HL-60/S4 treated with retinoic acid at 250 ng/mL for 4 days and 3 days (cell line): Measurements from ENCODE around the gene DOC2B.
"Not testable (repeated sequence)": the region's sequence is repeated elsewhere in the genome, so short reads cannot be mapped to it uniquely, and the experiment has no call there.

Experiments
- in situ Hi-C: fragments of 300-500 bp; cut with MboI; formaldehyde crosslinking; loops from 2 replicates; pipeline ENCODE4 v1.7.0; 2022; ENCODE audit warnings: low sequenced_read_pairs

The DOC2B gene

DNA sequence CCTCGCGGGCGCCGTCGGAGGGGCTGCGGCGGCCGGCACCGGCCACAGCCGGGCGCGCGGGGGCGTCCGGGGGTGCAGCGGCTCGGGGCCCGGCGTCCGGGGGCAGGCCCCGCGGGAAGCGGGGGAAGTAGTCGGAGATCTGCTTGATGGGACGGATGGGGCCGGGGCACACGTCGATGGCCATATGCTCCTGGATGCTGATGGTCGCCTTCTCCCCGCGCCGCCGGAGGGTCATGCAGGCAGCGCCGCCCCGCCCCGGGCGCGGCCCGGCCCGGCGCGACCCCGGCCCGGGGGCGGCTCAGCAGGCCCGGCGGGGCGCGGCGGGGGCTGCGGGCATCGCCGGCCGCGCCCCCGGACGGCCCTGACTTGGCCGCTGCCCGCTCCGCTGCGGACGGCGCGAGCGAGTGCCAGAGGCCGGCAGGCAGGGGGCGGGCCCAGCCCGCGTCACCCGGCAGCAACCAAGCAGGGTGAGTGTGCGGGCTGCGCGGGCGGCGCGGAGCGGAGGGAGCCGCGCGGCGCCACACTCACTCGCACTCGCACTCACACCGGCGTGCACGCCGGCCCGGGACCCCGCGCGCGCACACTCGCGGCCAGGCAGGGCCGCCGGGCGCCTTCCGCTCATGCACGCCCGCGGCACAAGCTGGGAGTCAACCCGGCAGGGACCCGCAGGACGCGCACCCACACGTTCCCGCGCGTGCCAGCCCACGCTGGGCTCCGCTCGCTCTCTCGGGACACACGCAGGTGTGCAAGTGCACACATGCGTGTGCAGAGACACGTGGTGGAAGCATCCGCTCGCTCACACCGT lies at the start of gene DOC2B:
Gene DOC2B (minus strand): TSS at position 406 of the 805 bp plus-strand sequence. CDS start 171 bp downstream, at position 235.
- in situ Hi-C loops, result no loop called here

- in situ Hi-C loops, result no loop called here
These were observed 48.9 kb upstream of the DOC2B start for GRCh38 chr17:230395-230770.

DNA sequence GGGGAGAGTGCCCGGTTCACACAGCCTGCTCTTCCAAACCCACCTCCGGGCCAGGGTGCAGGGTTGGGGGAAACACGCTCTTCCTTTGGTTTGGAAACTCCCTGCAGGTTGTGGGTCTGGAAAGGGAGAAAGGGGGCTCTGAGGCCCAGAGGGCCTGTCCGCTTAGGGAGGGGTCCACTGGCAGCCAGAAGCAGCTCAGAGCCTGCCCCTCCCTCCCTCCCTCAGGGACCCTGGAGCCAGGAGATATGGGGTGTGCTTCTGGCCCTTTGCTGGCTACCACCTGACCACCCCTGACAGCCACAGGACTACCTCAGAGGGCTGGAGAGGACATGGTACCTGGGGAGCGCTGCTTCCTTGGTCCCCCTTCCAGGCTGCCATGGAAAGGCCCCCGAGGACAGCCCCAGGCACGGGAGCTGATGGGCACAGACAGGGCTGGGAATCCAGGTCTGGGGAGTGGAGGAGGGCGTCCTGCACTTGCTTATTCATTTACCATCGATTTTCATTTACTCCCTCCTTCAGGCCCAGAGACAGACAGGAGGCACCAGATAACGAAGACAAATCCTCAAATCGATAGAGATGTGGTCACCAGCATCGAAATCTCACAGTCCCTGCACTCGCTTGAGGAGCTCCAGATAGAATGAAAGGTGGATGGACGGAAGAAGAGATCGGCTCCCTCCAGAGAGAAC lies 48.4 kb upstream of the DOC2B start:
- in situ Hi-C loops, result no loop called here

GRCh38 chr17:228951-229708 lies 47.7 kb upstream of the DOC2B start:
- in situ Hi-C loops, result no loop called here

DNA sequence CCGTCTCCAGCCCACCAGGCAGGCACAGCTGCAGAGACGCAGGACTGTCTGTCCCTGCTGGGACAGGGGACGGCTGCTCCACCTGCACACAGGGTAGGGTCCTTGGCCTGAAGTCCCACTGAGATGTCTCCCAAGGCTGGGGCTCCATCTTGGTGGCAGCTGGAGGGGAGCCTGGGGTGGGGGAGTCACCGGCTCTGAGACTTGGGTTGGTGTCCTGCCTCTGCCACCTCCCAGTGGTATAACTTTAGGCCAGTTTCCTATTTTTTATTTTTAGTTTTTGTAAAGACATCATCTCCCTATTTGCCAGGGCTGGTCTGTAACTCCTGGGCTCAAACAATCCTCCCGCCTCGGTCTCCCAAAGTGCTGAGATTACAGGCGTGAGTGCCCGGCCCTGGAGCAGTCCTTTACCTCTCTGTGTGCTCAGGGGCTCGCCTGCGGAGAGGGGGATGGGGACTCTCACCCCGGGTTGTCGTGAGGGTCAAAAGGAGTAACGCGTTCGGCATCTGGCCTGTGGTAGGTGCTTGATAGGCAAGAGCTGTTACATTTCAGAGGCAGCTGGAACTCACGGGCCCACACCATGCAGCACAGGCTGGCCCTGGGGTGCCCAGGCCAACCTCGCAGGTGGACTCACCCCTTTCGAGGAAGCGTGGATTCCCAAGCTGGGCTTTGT lies 46.6 kb upstream of the DOC2B start:
- in situ Hi-C loops, result no loop called here

DNA sequence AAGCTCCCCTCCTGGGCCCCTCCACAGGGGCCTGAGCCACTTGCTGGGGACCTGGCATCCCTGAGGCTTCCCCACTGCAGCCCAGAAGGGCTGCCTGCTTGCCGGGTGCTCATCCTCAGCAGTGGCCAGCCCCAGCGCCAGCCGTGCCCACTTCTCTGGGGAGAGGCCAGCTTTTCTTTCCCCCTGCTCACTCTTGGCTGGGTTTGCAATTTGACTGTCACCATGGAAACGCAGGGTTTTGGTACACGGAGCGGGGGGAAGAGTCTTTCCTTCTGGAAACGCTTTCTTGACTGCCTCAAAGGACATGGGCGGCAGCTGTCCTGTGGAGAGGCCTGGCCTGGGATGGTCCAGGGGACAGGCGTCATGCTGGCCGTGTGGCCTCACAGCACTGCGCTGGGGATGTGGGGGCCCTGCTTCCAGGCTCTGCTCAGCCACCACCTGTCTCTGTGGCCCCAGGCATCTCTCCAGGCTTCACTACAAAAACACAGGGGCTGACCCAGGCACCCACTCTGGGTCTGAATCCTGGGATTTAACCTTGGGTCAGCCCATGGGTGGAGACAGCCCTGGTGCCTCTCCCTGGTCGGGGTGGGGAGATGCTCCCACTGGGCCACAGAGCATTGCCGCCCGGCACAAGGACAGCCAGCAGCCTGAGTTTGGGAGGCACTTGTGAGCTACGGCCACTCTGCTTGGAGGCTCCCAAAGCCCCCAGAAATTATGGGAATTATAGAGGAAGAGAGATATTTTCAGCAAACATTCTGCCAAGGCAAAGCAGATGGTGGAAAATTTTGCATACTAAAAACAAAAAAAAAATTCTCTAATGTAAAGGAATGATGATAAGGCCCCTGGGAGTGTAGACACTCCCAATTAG lies 45.9 kb upstream of the DOC2B start:
- in situ Hi-C loops, result no loop called here

- in situ Hi-C loops, result no loop called here
These were observed 44.9 kb upstream of the DOC2B start for GRCh38 chr17:226108-227077.

GRCh38 chr17:225551-225950 lies 44.1 kb upstream of the DOC2B start:
- in situ Hi-C loops, result no loop called here

GRCh38 chr17:224576-224975 lies 43.1 kb upstream of the DOC2B start:
- in situ Hi-C loops, result not testable (repeated sequence)

GRCh38 chr17:223723-224471 lies 42.4 kb upstream of the DOC2B start:
- in situ Hi-C loops, result no loop called here

GRCh38 chr17:222172-222571 lies 40.7 kb upstream of the DOC2B start:
- in situ Hi-C loops, result no loop called here

GRCh38 chr17:219696-220095 lies 38.2 kb upstream of the DOC2B start:
- in situ Hi-C loops, result no loop called here

- in situ Hi-C loops, result no loop called here
These were observed 37.1 kb upstream of the DOC2B start for GRCh38 chr17:218432-219110.

- in situ Hi-C loops, result no loop called here
These were observed 35.2 kb upstream of the DOC2B start for GRCh38 chr17:216625-217024.

DNA sequence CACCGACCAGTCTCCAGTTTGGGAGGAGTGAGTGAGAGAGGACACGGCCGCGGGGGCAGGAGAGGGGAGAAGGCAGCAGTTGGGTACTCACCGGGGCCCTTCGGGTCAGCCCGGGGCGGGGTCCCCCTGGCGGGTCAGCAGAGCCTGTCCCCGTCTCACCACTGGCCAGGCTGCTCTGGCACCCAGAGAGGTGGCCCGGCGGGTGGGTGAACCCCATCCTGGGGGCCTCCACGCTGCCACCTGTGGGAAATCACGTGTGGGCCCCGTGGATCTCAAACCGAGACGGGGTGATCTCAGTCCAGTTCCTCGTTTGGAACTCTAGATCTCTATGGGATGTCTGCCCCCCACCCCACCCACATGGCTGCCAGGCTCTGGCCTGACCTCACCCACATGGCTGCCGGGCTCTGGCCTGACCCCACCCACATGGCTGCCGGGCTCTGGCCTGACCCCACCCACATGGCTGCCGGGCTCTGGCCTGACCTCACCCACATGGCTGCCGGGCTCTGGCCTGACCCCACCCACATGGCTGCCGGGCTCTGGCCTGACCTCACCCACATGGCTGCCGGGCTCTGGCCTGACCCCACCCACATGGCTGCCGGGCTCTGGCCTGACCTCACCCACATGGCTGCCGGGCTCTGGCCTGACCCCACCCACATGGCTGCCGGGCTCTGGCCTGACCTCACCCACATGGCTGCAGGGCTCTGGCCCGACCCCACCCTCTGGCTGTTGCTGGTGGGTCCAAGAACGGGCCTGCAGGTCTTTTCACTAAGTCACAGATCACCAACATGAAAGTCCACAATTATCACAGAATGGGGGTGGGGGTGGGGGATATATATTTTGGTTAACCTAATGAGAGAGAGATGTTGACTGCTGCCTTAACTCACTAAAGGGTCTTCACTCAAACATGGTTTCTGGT lies 34.4 kb upstream of the DOC2B start:
- in situ Hi-C loops, result not testable (repeated sequence)

GRCh38 chr17:214881-215331 lies 33.5 kb upstream of the DOC2B start:
- in situ Hi-C loops, result no loop called here
